SJSA1 (cell line): ENCODE data around the gene TUBA1B. TPM values are rescaled to one million over a fixed set of nuclear protein-coding genes. Genes with fewer than 3 reads are reported as not detected.

Source experiments
- DNase-seq, 2 experiments: peaks; one replicate each; pipeline ENCODE4 v3.0.0-alpha.2; 2015 to 2020; ENCODE audit warnings: low spot score in 2 of 2, low read depth in 1 of 2
- H3K27ac ChIP-seq: fragments of 250-450 bp; sonication (Bioruptor Pico); 2 replicates; pipeline ENCODE4 v1.5.1; 2020; ENCODE audit warnings: mild to moderate bottlenecking, moderate library complexity
- H3K27me3 ChIP-seq: fragments of 250-450 bp; sonication (Bioruptor Pico); replicated peaks from 2 replicates; pipeline ENCODE4 v1.5.1; 2020; ENCODE audit warnings: mild to moderate bottlenecking, moderate library complexity
- H3K36me3 ChIP-seq: fragments of 250-450 bp; sonication (Bioruptor Pico); 2 replicates; pipeline ENCODE4 v1.5.1; 2020; ENCODE audit warnings: mild to moderate bottlenecking
- H3K4me1 ChIP-seq: fragments of 250-450 bp; sonication (Bioruptor Pico); replicated peaks from 2 replicates; pipeline ENCODE4 v1.6.1; 2021; ENCODE audit warnings: mild to moderate bottlenecking
- H3K4me3 ChIP-seq: fragments of 250-450 bp; sonication (Bioruptor Pico); 2 replicates; pipeline ENCODE4 v1.5.1; 2020; ENCODE audit warnings: mild to moderate bottlenecking
- H3K9me3 ChIP-seq: fragments of 250-450 bp; sonication (Bioruptor Pico); replicated peaks from 2 replicates; pipeline ENCODE4 v1.5.1; 2020; ENCODE audit warnings: mild to moderate bottlenecking
- total RNA-seq: library from RNA; depleted of rRNA; stranded (reverse); fragments of >200 nt; shearing (Covaris generic); gene quantifications from 2 replicates; pipeline ENCODE4 v1.2.3, GENCODE V29; 2014; rRNA removed

The TUBA1B gene
- total RNA-seq, 1 experiment from 2014 or later, result 5,186 TPM

- Histone ChIP-seq H3K36me3 (no peaks in the 10 kb centered on the region; the same call in 1 of the 2 replicates), H3K9me3 (no peaks in the 10 kb centered on the region), H3K27me3 (peaks cover 71% of the 10 kb centered on the region), H3K27ac (no peak overlapping the region), H3K4me3 (no peak overlapping the region), H3K4me1 (peaks cover 33% of the 10 kb centered on the region)
- DNase-seq, result no peak
These were observed 39.4 kb downstream of the TUBA1B start for GRCh38 chr12:49091836-49092085.

- Histone ChIP-seq H3K27me3 (peaks cover 71% of the 10 kb centered on the region), H3K9me3 (no peaks in the 10 kb centered on the region), H3K36me3 (no peaks in the 10 kb centered on the region), H3K27ac (no peak overlapping the region), H3K4me3 (no peak overlapping the region), H3K4me1 (peaks cover 33% of the 10 kb centered on the region)
- no peak for DNase-seq
These were observed 39.9 kb downstream of the TUBA1B start for GRCh38 chr12:49091056-49091835.

- H3K4me1 ChIP-seq, result peaks cover 33% of the 10 kb centered on the region
- H3K27me3 ChIP-seq, result peaks cover 65% of the 10 kb centered on the region
These were observed 41.1 kb downstream of the TUBA1B start for GRCh38 chr12:49089821-49090773.

GRCh38 chr12:49088932-49089330 is 42.3 kb downstream of the TUBA1B start:
- H3K27ac ChIP-seq, result no peak overlapping the region
- no peaks in the 10 kb centered on the region for H3K9me3 ChIP-seq
- H3K4me3 ChIP-seq, result no peak overlapping the region
- no peak for DNase-seq
- peaks cover 26% of the 10 kb centered on the region for H3K4me1 ChIP-seq
- H3K36me3 ChIP-seq, result no peaks in the 10 kb centered on the region
- H3K27me3 ChIP-seq, result peaks cover 54% of the 10 kb centered on the region

More at GRCh38 chr12:49089821-49090773, 41.1 kb downstream of the TUBA1B start:
- peak; percentile 33 to 57 for DNase-seq
- Histone ChIP-seq H3K9me3 (no peaks in the 10 kb centered on the region), H3K36me3 (no peaks in the 10 kb centered on the region), H3K4me3 (peak overlapping the region; percentile 23), H3K27ac (no peak overlapping the region)

- peaks cover 48% of the 10 kb centered on the region for H3K27me3 ChIP-seq
- H3K36me3 ChIP-seq, result no peaks in the 10 kb centered on the region
- DNase-seq, result peak; percentile 79 to 91
- H3K4me1 ChIP-seq, result peaks cover 26% of the 10 kb centered on the region
- H3K4me3 ChIP-seq, result no peak overlapping the region
- H3K27ac ChIP-seq, result no peak overlapping the region
- H3K9me3 ChIP-seq, result no peaks in the 10 kb centered on the region
These were observed 42.9 kb downstream of the TUBA1B start for GRCh38 chr12:49088150-49088931.

- Histone ChIP-seq H3K36me3 (no peaks in the 10 kb centered on the region), H3K4me1 (peaks cover 17% of the 10 kb centered on the region), H3K4me3 (no peak overlapping the region), H3K27ac (no peak overlapping the region), H3K27me3 (peaks cover 25% of the 10 kb centered on the region), H3K9me3 (no peaks in the 10 kb centered on the region)
- no peak for DNase-seq
These were observed 45.1 kb downstream of the TUBA1B start for GRCh38 chr12:49086116-49086515.

- Histone ChIP-seq H3K27ac (no peak overlapping the region), H3K27me3 (peaks cover 11% of the 10 kb centered on the region), H3K4me1 (peaks cover 9% of the 10 kb centered on the region), H3K9me3 (no peaks in the 10 kb centered on the region), H3K36me3 (no peaks in the 10 kb centered on the region), H3K4me3 (no peak overlapping the region)
- no peak for DNase-seq
These were observed 46.8 kb downstream of the TUBA1B start for GRCh38 chr12:49084438-49084837.

GRCh38 chr12:49079793-49080192 is 51.4 kb downstream of the TUBA1B start:
- Histone ChIP-seq H3K9me3 (no peaks in the 10 kb centered on the region), H3K4me3 (no peak overlapping the region), H3K4me1 (no peaks in the 10 kb centered on the region), H3K27me3 (no peaks in the 10 kb centered on the region), H3K27ac (no peak overlapping the region), H3K36me3 (no peaks in the 10 kb centered on the region)
- no peak for DNase-seq

Other genes starting within 250 kb of the TUBA1B start
- 6.0 and 9.9 TPM in 2 replicates for gene FKBP11, start 205.9 kb downstream of the TUBA1B start, total RNA-seq
- gene ARF3, start 173.9 kb downstream of the TUBA1B start, total RNA-seq, result 57.7 and 64.5 TPM in 2 replicates
- gene WNT10B, start 159.7 kb downstream of the TUBA1B start, total RNA-seq, result 0.13 TPM in 1 of 2 replicates, not detected in the other
- gene WNT1, start 153.1 kb downstream of the TUBA1B start, total RNA-seq, result not detected in 2 replicates
- gene DDN, start 132.0 kb downstream of the TUBA1B start, total RNA-seq, result 0.34 TPM in 1 of 2 replicates, not detected in the other
- gene PRKAG1, start 112.6 kb downstream of the TUBA1B start, total RNA-seq, result 36.4 and 47.3 TPM in 2 replicates
- 19.9 and 22.6 TPM in 2 replicates for gene KMT2D, start 70.6 kb downstream of the TUBA1B start, total RNA-seq
- 0.34 and 2.5 TPM in 2 replicates for gene RHEBL1, start 61.4 kb downstream of the TUBA1B start, total RNA-seq
- not detected in 2 replicates for gene DHH, start 36.6 kb downstream of the TUBA1B start, total RNA-seq
- gene LMBR1L, start 20.5 kb downstream of the TUBA1B start, total RNA-seq, result 9.0 and 16.0 TPM in 2 replicates
- 335 and 444 TPM in 2 replicates for gene TUBA1A, start 57.7 kb upstream of the TUBA1B start, total RNA-seq
- 936 and 1,296 TPM in 2 replicates for gene TUBA1C, start 133.7 kb upstream of the TUBA1B start, total RNA-seq
- not detected in 2 replicates for gene PRPH, start 163.8 kb upstream of the TUBA1B start, total RNA-seq
- gene TROAP, start 191.9 kb upstream of the TUBA1B start, total RNA-seq, result 50.1 and 50.8 TPM in 2 replicates
- 0.34 and 1.9 TPM in 2 replicates for gene C1QL4, start 205.8 kb upstream of the TUBA1B start, total RNA-seq
- gene DNAJC22, start 215.5 kb upstream of the TUBA1B start, total RNA-seq, result 6.3 and 9.6 TPM in 2 replicates
- gene SPATS2, start 236.1 kb upstream of the TUBA1B start, total RNA-seq, result 41.7 and 44.6 TPM in 2 replicates